Keratinocyte (primary cell): Measurements from ENCODE around the gene F2RL2.

Source experiments
- CTCF ChIP-seq, 3 experiments: IDR thresholded peaks in 1 of 3; conservative IDR thresholded peaks in 1 of 3; optimal IDR thresholded peaks in 1 of 3; 2 replicates in 2 of 3; 3 replicates in 1 of 3; pipeline versions ENCODE3 to v1.5.1; 2011; ENCODE audit warnings: low read length in 3 of 3, mild to moderate bottlenecking in 3 of 3, moderate library complexity in 2 of 3, control low read depth in 1 of 3, inconsistent platforms in 1 of 3; ENCODE audit not compliant: insufficient read depth in 2 of 3; ENCODE audit errors: extremely low read depth in 1 of 3
- EZH2 ChIP-seq: IDR thresholded peaks from one replicate; pipeline ENCODE4 v1.6.1; 2012; ENCODE audit warnings: inconsistent platforms, mild to moderate bottlenecking, low read length, moderate library complexity

GRCh38 chr5:76576450-76576849 lies 46.8 kb downstream of the F2RL2 start:
- TF ChIP-seq CTCF (optimal IDR thresholded peaks at IDR 0.05 in 1 of 3, IDR thresholded peaks at IDR 0.05 in 1 of 3, conservative IDR thresholded peaks at IDR 0.05 in 1 of 3; ENCODE audit: extremely low read depth in 1 of 3, insufficient read depth in 2 of 3, low read length in 3 of 3) (no peak), EZH2 (no peak)
